OCI-LY7 (cell line): Measurements from ENCODE around the gene ABHD8. TPM values are rescaled to one million over a fixed set of nuclear protein-coding genes. Genes with fewer than 3 reads are reported as not detected.

Experiments used
- BruUV-seq: library from RNA; stranded (reverse); fragments of 400-500 nt; replicated peaks from 2 replicates; lab custom pipeline; 2021; lab: Mats Ljungman, UMichigan
- CTCF ChIA-PET: fragments of 300-600 bp; sonication (Branson Sonifier 250); formaldehyde crosslinking; loops from one replicate; lab custom pipeline; 2022; ENCODE audit warnings: antibody characterized with exemption; ENCODE audit not compliant: unreplicated experiment; lab: Charles Lee
- POLR2A ChIA-PET: fragments of 300-600 bp; sonication (Branson Sonifier 250); formaldehyde crosslinking; loops from one replicate; lab custom pipeline; 2022; ENCODE audit warnings: antibody characterized with exemption; lab: Charles Lee
- DNase-seq: peaks from one replicate; pipeline ENCODE4 v3.0.0-alpha.2; 2015; ENCODE audit warnings: low spot score
- H2AFZ ChIP-seq: fragments of 200-600 bp; sonication (generic), shearing (Covaris generic); 2 replicates; pipeline ENCODE4 v1.6.1; 2014; ENCODE audit warnings: mild to moderate bottlenecking, antibody characterized with exemption, low read length, moderate library complexity
- H3K27ac ChIP-seq: fragments of 200-600 bp; sonication (generic); 2 replicates; pipeline ENCODE4 v1.5.1; 2014; ENCODE audit warnings: mixed run types, low read depth, mild to moderate bottlenecking, moderate library complexity, low read length, inconsistent platforms; ENCODE audit not compliant: poor library complexity, severe bottlenecking
- H3K36me3 ChIP-seq: fragments of 200-600 bp; sonication (generic); 2 replicates; pipeline ENCODE4 v1.6.1; 2014; ENCODE audit warnings: mild to moderate bottlenecking, antibody characterized with exemption, low read length, moderate library complexity, mixed read lengths; ENCODE audit not compliant: insufficient read depth
- H3K4me1 ChIP-seq: fragments of 200-600 bp; sonication (generic); 2 replicates; pipeline ENCODE4 v1.5.1; 2014; ENCODE audit warnings: mild to moderate bottlenecking, low read length; ENCODE audit not compliant: insufficient read depth, poor library complexity, severe bottlenecking
- H3K4me2 ChIP-seq: fragments of 200-600 bp; sonication (generic); 2 replicates; pipeline ENCODE4 v1.6.1; 2014; ENCODE audit warnings: mild to moderate bottlenecking, low read length
- H3K4me3 ChIP-seq: fragments of 200-600 bp; sonication (generic); 2 replicates; pipeline ENCODE4 v1.5.1; 2014; ENCODE audit warnings: mild to moderate bottlenecking, low read depth, low read length; ENCODE audit not compliant: poor library complexity, severe bottlenecking
- H3K79me2 ChIP-seq: fragments of 200-600 bp; sonication (generic); 2 replicates; pipeline ENCODE4 v1.6.1; 2016; ENCODE audit warnings: low read depth, mild to moderate bottlenecking, low read length, moderate library complexity, mixed read lengths; ENCODE audit not compliant: insufficient read depth
- H3K9me2 ChIP-seq: fragments of 200-600 bp; sonication (generic); 2 replicates; pipeline ENCODE4 v1.6.1; 2016; ENCODE audit warnings: mild to moderate bottlenecking, low read length, mixed read lengths; ENCODE audit not compliant: insufficient read depth
- H3K9me3 ChIP-seq: fragments of 200-600 bp; sonication (generic); 2 replicates; pipeline ENCODE4 v1.6.1; 2014; ENCODE audit warnings: mild to moderate bottlenecking, mixed run types, low read length, mixed read lengths
- H4K20me1 ChIP-seq: fragments of 200-600 bp; sonication (generic); 2 replicates; pipeline ENCODE4 v1.6.1; 2014; ENCODE audit warnings: mild to moderate bottlenecking, antibody characterized with exemption, low read length, moderate library complexity, mixed read lengths; ENCODE audit not compliant: insufficient read depth
- EZH2phosphoT487 ChIP-seq: fragments of 200-600 bp; sonication (generic); IDR thresholded peaks from 2 replicates; pipeline ENCODE4 v1.6.1; 2018; ENCODE audit warnings: low read depth, borderline replicate concordance, mild to moderate bottlenecking, mixed run types, antibody characterized with exemption, low read length, moderate library complexity, mixed read lengths
- intact Hi-C: fragments of 100-400 bp; cut with micrococcal nuclease; formaldehyde crosslinking; loops from one replicate; pipeline ENCODE4 v1.10.0; 2022; ENCODE audit not compliant: unreplicated experiment
- total RNA-seq, 2 experiments: library from RNA; depleted of rRNA in 1 of 2; stranded (reverse); fragments of >200 nt in 1 of 2; shearing (Covaris generic) in 1 of 2; gene quantifications; 2 replicates each; pipeline ENCODE4 v1.2.3, GENCODE V29; 2014 to 2022
- TF ChIP-seq, protein P1 (sequence below): fragments of 200-600 bp; sonication (generic); conservative IDR thresholded peaks from 2 replicates; pipeline ENCODE4 v1.5.1; 2014; ENCODE audit warnings: mild to moderate bottlenecking, antibody characterized with exemption, low read length, moderate library complexity, mixed read lengths

Gene ABHD8
- total RNA-seq, 2 experiments from 2014 or later: 11.6 to 18.9 TPM

DNA sequence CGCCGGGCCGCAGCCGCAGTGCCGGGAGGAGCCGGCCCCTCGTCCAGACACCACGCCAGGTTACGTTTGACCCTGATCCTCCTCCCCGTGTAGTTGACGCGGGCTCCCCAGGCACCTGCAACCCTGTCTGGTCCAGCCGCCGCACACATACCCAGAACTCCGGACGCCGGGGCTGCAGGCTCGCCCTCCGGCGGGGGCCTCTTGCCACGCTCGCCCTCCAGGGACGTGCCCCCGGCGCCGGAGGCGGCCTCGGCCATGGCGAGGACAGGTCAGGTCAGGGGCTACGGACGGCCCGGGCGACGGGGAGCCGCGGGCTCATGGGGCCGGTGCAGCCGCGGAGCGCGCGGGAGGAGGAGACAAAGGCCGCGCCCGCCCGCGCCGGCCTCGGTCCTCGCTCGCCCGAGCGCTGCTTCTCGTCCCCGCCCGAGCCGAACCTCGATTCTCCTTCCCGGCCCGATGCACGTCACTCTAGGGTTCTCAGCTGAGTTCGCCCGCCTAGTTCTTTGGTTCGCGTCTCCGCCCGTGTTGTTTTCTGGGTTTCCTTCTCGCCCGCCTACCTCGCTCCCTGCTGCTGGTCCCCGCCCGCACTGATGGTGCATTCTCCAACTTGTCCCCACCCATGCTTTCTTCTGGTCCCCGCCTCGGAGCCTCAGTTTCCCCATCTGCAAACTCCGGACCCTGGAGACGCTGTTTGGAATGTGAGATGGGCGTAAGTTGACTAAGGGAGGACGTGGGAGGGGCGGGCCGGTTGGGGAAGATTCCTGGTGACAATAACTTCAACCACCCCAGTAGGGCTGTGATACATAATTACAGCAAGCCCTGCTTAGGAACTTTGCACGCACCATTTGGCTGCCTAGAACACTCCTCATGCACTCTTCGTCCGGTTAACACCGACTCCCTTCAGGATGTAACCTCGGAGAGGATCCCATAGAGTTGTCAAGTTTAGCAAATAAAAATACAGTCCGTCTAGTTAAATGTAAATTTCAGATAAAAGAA, 31.5 kb upstream of the ABHD8 start, which contains the start of gene ANO8:
Gene ANO8, minus strand, starts transcription at position 442 of the 996 bp plus-strand sequence. Its CDS starts 185 bp downstream, at position 257.
- no peaks in the 10 kb centered on the region for H3K9me2 ChIP-seq
- peak within 1 kb of the TSS; percentile 97 for H3K4me2 ChIP-seq
- H2AFZ ChIP-seq: peak within 1 kb of the TSS; percentile 86
- H3K79me2 ChIP-seq: peaks cover 12% of the 10 kb centered on the region; the same call in 1 of the 2 replicates
- DNase-seq: peak; percentile 98
- ChIA-PET CTCF (no interaction called here), POLR2A (interaction anchor here (0.5 to 2.4 kb wide), 4 partner anchors 8 to 85 kb away, joined by 3 to 15 read pairs (median 4); partner anchors contain the start of gene DDA1)
- BruUV-seq: no TSS peak
- peaks cover 11% of the 10 kb centered on the region; the same call in 1 of the 2 replicates for H3K36me3 ChIP-seq
- peaks cover 7% of the 10 kb centered on the region; the same call in 1 of the 2 replicates for H4K20me1 ChIP-seq
- peaks cover 39% of the 10 kb centered on the region for H3K4me1 ChIP-seq
- no peaks in the 10 kb centered on the region for H3K9me3 ChIP-seq
- peak within 1 kb of the TSS; percentile 86 for H3K4me3 ChIP-seq
- intact Hi-C loops: loop anchor here (1.0 kb wide), 2 partner anchors 25 to 42 kb away; partner anchors contain the start of gene DDA1
- H3K27ac ChIP-seq: peak within 1 kb of the TSS; percentile 38
- no peak for TF ChIP-seq EZH2phosphoT487
- TF ChIP-seq, protein P1, sequence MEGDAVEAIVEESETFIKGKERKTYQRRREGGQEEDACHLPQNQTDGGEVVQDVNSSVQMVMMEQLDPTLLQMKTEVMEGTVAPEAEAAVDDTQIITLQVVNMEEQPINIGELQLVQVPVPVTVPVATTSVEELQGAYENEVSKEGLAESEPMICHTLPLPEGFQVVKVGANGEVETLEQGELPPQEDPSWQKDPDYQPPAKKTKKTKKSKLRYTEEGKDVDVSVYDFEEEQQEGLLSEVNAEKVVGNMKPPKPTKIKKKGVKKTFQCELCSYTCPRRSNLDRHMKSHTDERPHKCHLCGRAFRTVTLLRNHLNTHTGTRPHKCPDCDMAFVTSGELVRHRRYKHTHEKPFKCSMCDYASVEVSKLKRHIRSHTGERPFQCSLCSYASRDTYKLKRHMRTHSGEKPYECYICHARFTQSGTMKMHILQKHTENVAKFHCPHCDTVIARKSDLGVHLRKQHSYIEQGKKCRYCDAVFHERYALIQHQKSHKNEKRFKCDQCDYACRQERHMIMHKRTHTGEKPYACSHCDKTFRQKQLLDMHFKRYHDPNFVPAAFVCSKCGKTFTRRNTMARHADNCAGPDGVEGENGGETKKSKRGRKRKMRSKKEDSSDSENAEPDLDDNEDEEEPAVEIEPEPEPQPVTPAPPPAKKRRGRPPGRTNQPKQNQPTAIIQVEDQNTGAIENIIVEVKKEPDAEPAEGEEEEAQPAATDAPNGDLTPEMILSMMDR: no peak

DNA sequence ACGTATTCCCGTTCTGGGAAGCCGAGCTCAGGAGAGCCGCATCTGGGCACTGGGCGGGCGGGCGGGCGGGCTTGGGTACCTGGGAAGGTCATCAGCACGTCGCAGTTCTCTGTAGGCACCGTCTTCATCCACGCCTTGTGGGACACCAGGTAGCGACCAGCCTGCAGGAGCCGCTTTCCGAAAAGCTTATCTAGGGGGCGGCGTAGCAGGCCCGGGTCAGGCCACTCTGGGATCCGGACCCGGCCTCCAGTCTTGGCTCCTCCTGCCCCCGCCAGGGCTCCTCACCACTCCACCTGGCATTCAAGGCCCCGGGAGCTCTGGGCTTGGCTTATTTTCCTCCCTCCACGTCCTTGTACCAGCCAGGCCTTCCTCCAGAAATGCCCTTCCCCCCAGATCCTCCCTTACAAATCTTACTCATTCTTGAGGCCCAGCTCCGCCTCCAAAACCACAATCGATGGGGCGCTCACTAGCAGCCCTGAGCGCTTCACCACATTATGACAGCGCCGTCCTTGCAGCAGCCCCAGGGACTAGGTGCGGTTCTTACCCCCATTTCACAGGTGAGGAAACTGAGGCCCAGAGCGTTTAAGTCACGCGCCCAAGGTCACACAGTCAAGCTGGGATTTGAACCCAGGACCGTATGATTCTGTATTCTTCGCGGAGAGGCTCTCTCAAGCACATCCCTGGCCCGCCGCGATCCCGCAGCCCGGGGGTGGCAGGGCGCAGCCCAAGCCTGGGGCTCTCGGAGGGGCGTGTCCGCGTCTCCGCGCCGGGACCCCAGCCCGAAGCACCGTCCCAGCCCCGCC, 30.6 kb upstream of the ABHD8 start:
- ChIA-PET CTCF (interaction anchor here (2.0 kb wide), 1 partner anchor 25 kb away, joined by 8 read pairs; the partner anchor contains the start of gene DDA1), POLR2A (interaction anchor here (0.5 to 2.4 kb wide), 3 partner anchors 9 to 209 kb away, joined by 3 to 15 read pairs (median 4); partner anchors contain the start of gene DDA1)
- no peaks in the 10 kb centered on the region for H3K9me2 ChIP-seq
- H3K9me3 ChIP-seq: no peaks in the 10 kb centered on the region
- H3K27ac ChIP-seq: peak overlapping the region; percentile 38
- peak overlapping the region; percentile 75; the same call in 1 of the 2 replicates for H2AFZ ChIP-seq
- TF ChIP-seq EZH2phosphoT487: no peak
- TF ChIP-seq, protein P1: 0 out of 2 replicates have a peak, but pooled peaks have one; percentile 27
- H4K20me1 ChIP-seq: peaks cover 6% of the 10 kb centered on the region; the same call in 1 of the 2 replicates
- peaks cover 32% of the 10 kb centered on the region for H3K4me1 ChIP-seq
- H3K4me2 ChIP-seq: peak overlapping the region; percentile 97
- BruUV-seq: no TSS peak
- H3K36me3 ChIP-seq: peaks cover 3% of the 10 kb centered on the region; the same call in 1 of the 2 replicates
- peak overlapping the region; percentile 86 for H3K4me3 ChIP-seq
- intact Hi-C loops: loop anchor here (1.0 kb wide), 1 partner anchor 25 kb away; the partner anchor contains the start of gene DDA1
- DNase-seq: peak; percentile 47
- H3K79me2 ChIP-seq: peaks cover 9% of the 10 kb centered on the region; the same call in 1 of the 2 replicates
